Fibroblast of pulmonary artery (primary cell): ENCODE data around the gene CLIC1.

ENCODE experiments used
- DNase-seq: peaks from one replicate; pipeline ENCODE4 v3.0.0-alpha.2; 2010; ENCODE audit warnings: low read depth
- H3K4me3 ChIP-seq: replicated peaks from 2 replicates; pipeline ENCODE4 v1.5.1; 2011; ENCODE audit warnings: low read depth, mild to moderate bottlenecking, control low read depth, low read length, moderate library complexity
- CTCF ChIP-seq: IDR thresholded peaks from 2 replicates; pipeline ENCODE4 v1.5.1; 2011; ENCODE audit warnings: mild to moderate bottlenecking, control low read depth, low read length, inconsistent platforms; ENCODE audit errors: missing control alignments

Gene CLIC1

GRCh38 chr6:31690231-31691077, 45.9 kb downstream of the CLIC1 start:
- TF ChIP-seq CTCF = no peak
- no peak for DNase-seq
- no peak overlapping the region for H3K4me3 ChIP-seq

GRCh38 chr6:31689249-31690110, 46.9 kb downstream of the CLIC1 start:
- TF ChIP-seq CTCF = peak; percentile 42
- DNase-seq = no peak
- no peak overlapping the region for H3K4me3 ChIP-seq

GRCh38 chr6:31687860-31688693, 48.3 kb downstream of the CLIC1 start:
- TF ChIP-seq CTCF = no peak
- DNase-seq = no peak
- H3K4me3 ChIP-seq = no peak overlapping the region

- no peak overlapping the region for H3K4me3 ChIP-seq
- DNase-seq = no peak
- no peak for TF ChIP-seq CTCF
Observed at GRCh38 chr6:31687321-31687720, 49.0 kb downstream of the CLIC1 start.

- DNase-seq = no peak
- TF ChIP-seq CTCF = no peak
- H3K4me3 ChIP-seq = no peak overlapping the region
Observed at GRCh38 chr6:31686483-31686882, 49.8 kb downstream of the CLIC1 start.

DNA sequence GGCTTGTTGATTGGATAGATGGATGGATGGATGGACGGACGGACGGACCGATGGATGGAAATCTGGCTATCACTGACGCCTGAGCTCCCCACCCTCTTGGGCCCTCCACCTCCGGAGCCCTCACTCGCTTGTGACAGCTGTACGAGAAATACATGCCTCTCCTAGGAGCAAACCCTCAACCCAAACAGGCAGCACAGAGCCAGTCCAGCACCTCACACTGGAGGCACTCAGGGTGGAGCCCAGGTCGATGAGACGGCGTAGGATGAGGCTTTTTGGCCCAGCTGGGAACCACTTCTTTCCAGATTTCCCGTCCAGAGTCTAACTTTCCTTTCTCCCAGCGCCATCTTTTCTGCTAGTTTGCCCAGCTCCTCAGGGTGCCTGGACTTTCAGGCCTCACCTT, 52.7 kb downstream of the CLIC1 start:
- DNase-seq = no peak
- TF ChIP-seq CTCF = no peak
- H3K4me3 ChIP-seq = no peak overlapping the region
